GM13976 (cell line): ENCODE measurements around the gene RUNX2.

Experiments used
- DNase-seq: peaks from one replicate; pipeline ENCODE4 v3.0.0; 2012; ENCODE audit warnings: low spot score
- in situ Hi-C: fragments of 300-500 bp; cut with MboI; formaldehyde crosslinking; loops from one replicate; pipeline ENCODE4 v1.12.0; 2022; ENCODE audit warnings: low sequenced_read_pairs, mixed read lengths, inconsistent platforms; ENCODE audit not compliant: unreplicated experiment
- TF ChIP-seq, protein P1 (sequence below): IDR thresholded peaks from 2 replicates; pipeline ENCODE4 v1.5.1; 2012; ENCODE audit warnings: borderline replicate concordance, mild to moderate bottlenecking; ENCODE audit not compliant: insufficient read depth; ENCODE audit errors: extremely low read depth, missing control alignments, control extremely low read depth

The RUNX2 gene

GRCh38 chr6:45608252-45608913 is 280.3 kb downstream of the RUNX2 start:
- in situ Hi-C loops: no loop called here
- no peak for DNase-seq
- TF ChIP-seq, protein P1, sequence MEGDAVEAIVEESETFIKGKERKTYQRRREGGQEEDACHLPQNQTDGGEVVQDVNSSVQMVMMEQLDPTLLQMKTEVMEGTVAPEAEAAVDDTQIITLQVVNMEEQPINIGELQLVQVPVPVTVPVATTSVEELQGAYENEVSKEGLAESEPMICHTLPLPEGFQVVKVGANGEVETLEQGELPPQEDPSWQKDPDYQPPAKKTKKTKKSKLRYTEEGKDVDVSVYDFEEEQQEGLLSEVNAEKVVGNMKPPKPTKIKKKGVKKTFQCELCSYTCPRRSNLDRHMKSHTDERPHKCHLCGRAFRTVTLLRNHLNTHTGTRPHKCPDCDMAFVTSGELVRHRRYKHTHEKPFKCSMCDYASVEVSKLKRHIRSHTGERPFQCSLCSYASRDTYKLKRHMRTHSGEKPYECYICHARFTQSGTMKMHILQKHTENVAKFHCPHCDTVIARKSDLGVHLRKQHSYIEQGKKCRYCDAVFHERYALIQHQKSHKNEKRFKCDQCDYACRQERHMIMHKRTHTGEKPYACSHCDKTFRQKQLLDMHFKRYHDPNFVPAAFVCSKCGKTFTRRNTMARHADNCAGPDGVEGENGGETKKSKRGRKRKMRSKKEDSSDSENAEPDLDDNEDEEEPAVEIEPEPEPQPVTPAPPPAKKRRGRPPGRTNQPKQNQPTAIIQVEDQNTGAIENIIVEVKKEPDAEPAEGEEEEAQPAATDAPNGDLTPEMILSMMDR: no peak

DNA sequence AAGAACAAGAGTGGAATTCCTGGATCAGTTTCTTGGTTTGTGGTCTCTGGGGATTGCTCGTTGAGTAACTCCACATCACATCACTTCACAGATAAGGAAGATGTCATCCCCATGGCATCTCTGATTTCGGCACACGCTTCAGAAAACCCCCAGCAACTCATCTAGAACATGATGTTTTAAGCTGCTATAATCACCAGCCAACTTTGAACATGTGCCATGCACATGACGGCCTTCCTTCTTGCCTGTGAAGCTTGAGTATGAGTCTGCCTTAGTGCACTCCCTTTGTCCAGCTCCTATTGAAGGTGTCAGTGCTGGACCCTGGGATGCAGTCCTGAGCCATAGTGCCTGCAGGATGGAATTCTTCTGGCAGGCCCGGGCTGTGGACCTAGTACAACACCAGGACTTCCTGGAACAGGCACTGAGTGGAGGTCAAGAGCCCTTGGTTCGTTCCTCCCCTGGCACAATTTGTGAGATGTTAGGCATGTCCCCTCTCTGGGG is 281.1 kb downstream of the RUNX2 start:
- no peak for DNase-seq
- TF ChIP-seq, protein P1: no peak
- in situ Hi-C loops: no loop called here

GRCh38 chr6:45610374-45610773 is 282.2 kb downstream of the RUNX2 start:
- TF ChIP-seq, protein P1: no peak
- in situ Hi-C loops: no loop called here
- no peak for DNase-seq

GRCh38 chr6:45610832-45611231 is 282.7 kb downstream of the RUNX2 start:
- TF ChIP-seq, protein P1: no peak
- in situ Hi-C loops: no loop called here
- DNase-seq: no peak

- TF ChIP-seq, protein P1: no peak
- no peak for DNase-seq
Measured at GRCh38 chr6:45611491-45611890, 283.4 kb downstream of the RUNX2 start.

GRCh38 chr6:45613656-45614055 is 285.5 kb downstream of the RUNX2 start:
- TF ChIP-seq, protein P1: no peak
- no peak for DNase-seq

More at GRCh38 chr6:45611491-45611890, 283.4 kb downstream of the RUNX2 start:
- in situ Hi-C loops: no loop called here

More at GRCh38 chr6:45613656-45614055, 285.5 kb downstream of the RUNX2 start:
- in situ Hi-C loops: no loop called here
